GM18951 (cell line): ENCODE data around the gene ABLIM2.

ENCODE experiments used
- POLR2A ChIP-seq: IDR thresholded peaks from 4 replicates; pipeline ENCODE4 v1.6.1; 2011; ENCODE audit warnings: mild to moderate bottlenecking; ENCODE audit not compliant: insufficient read length, insufficient read depth; ENCODE audit errors: extremely low read depth
- in situ Hi-C: fragments of 300-500 bp; cut with MboI; formaldehyde crosslinking; loops from one replicate; pipeline ENCODE4 v1.12.0; 2022; ENCODE audit warnings: low sequenced_read_pairs, mixed read lengths, inconsistent platforms; ENCODE audit not compliant: unreplicated experiment

The ABLIM2 gene

DNA sequence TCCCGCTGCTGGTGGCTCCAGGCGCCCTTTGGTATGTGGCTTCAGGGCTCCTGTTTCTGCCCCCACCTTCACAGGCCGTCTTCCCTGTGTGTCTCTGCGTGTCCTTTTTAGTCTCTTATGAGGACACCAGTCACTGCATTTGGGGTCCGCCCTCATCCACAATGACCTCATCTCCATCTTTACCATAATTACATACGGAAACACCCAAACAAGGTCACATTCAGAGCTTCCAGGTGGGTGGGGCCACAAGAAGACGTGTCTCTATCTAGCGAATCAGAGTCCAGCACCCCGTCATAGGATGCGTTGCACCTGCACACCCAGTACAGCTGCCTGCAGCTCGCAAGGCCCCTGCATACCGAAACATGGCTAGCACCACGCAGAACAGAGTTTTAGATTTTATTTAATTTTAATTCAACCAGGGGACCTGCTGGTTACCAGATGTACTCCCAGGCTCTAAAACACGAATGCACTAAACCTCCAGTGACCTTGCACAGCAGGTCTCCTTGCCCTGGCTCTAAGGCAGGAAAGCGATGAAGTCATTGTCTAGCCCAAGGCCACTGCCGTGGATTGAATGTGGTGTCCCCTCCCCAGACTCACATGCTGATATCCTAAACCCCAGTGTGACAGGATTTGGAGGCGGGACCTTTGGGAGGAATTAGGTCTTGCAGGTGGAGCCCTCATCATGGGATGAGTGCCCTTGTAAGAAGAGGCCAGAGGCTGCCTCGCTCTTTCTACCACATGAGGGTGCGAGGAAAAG, 30.3 kb downstream of the ABLIM2 start:
- in situ Hi-C loops: no loop called here
- TF ChIP-seq POLR2A: no peak

DNA sequence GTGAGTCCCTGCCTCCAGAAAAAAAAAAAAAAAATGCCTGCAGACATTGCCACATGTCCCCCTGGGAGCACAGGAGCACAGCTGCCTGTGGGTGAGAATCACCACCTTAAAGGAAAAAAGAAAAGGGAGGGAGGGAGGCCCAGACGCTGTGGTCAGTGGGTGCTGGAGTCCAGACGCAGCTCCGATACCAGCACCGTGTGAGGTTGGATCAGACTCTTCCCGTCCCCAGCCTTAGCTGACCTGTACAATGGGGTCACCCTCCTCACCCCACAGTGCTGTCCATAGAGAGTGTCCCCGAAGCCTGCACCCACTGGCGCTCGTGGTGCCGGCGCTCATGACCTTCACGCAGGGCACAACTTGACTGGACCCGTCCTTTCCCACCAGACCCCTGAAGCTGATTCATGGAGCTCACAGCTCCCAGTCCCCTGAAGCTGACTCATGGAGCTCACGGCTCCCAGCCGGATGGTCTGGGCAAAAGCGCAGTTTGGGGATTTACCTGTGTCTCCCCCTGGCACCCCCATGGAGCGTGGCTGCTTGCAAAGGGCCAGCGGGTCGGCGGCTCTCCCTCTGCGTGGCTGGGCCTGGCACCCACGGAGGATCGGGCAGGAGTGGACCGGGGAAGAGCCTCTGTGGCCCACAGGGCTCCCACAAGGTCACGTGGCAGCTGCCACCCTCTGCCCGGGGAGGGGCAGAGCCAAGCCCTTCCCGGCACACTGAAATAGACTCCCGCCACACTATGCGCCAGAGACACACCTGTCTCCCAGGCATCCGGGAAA, 31.4 kb downstream of the ABLIM2 start:
- in situ Hi-C loops: no loop called here
- no peak for TF ChIP-seq POLR2A

DNA sequence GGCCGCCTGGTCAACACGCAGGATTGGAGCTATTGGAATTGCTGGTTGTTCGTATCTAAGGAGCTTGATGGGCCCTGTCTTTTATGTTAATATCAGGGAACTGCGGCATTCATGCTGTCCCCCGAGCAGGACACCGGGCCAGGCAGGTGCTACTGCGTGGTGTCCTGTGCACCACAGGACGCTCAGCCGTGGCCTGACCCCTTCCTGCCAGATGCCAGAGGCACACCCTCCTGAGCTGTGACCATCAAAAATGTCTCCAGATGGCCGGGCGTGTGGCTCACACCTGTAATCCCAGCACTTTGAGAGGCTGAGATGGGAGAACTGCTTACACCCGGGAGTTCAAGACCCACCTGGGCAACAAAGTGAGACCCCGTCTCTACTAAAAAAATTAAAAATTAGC, 32.1 kb downstream of the ABLIM2 start:
- in situ Hi-C loops: no loop called here
- no peak for TF ChIP-seq POLR2A

DNA sequence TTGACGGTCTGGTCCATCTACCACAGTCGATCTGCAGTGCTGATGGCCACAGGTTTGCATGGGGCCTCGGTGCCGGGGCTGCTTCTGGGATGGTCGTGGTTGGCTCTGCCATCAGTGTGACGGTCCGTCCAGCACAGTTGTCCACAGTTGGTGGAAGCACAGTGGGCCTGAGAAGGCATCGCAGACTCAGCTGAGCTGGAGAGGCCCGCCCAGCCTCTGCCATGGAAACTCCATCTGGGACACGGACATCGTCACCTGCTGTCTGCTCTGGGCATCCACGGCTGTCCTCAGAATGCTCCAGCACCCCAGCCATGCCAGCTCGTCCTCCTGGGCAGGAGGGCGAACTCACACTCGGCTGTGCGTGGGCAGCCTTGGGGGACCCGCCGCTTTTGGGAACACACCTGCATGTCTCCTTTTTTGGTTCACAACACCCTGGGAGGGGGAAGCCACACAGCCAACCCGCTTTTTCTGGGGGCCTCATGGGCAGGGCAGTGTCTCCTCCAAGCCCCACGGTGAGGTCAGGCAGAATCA, 33.0 kb downstream of the ABLIM2 start:
- TF ChIP-seq POLR2A: no peak
- in situ Hi-C loops: no loop called here

DNA sequence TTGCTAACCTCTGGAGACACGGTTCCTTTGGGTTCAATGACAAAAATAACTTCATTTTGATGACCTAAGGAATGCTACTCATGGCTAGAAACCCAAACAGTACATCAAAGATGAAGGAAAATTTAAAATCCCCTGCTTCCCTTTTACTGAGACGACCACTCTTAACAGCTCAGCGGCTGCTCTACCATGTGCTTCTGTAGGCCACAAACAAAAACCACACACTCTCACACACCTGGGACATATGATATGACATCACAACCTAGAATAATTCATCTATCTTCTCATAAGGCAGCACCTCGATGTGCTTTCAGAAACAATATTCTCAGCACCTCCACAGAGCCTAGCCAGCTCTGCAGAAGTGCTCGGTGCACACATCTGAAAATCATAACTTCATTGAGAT, 34.7 kb downstream of the ABLIM2 start:
- in situ Hi-C loops: no loop called here
- no peak for TF ChIP-seq POLR2A

DNA sequence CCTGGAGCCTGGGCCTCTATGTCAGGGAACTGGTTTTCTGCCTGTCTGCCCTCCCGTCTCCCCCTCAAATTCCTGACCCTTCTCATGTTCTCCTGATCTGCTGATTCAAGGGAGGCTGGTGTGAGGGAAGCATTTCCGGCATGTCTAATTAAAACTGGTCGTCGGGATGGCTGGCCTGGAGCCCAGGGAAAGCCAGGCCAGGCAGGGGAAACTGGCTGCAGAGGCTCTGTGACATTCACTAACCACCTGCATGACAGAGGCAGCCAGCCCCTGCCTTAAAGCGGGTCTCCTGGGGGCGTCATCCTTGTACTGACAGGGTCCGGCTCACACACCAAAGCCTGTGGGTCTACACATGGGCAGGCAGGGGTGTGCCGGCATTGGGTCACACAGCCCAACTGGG, 35.2 kb downstream of the ABLIM2 start:
- TF ChIP-seq POLR2A: no peak
- in situ Hi-C loops: no loop called here

DNA sequence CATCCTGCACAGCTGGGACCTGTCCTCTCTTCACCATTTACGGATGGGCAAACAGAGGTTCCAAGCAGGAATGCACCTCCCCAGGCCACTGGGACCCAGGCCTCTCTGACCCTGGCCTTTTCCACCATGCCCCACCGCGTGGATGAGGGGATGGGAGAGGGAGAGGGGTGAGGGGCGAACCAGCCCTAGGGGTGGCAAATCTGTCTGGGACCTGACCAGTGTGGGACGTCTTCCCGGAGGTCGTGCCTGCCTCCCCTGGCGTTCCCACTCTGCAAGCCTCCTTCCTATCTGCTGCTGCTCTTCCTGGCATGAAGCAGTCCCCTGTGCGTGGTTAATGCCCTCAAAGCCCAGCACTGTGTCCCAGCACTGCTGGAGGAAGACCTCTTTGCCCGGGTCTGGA, 35.9 kb downstream of the ABLIM2 start:
- in situ Hi-C loops: no loop called here
- TF ChIP-seq POLR2A: no peak

DNA sequence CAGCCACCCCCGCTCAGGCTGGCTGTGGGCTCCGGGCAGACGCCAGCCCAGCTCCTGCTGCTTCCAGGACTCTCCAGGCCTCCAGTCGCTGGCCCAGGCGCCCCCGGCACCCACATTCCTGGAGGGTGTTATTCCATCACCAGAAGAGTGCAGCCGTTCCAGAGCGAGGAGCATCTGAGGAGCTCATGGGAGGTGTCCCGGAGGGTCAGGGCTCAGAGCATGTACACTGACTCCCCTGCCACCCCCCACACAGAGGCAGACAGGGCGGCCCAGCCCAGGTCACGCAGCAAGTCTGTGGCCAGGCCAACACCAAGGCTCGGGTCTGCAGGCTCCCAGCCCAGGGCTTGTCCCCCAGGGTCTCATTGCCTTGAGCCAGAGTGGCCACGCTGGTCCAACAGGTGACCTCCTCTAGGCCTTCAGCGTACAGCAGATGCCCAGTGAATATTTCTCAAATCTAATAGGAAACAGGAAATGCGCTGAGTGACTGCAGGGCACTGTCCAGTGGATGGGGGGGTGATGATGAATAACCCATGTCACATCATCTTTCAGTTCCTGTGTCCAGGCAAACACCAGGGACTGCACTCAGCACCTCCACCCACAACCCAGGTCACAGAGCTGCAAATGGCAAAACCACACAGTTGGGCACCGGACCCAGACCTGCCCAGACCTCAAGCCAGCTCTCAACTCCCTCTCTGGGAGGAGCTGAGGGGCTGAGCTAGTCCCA, 37.2 kb downstream of the ABLIM2 start:
- in situ Hi-C loops: no loop called here
- TF ChIP-seq POLR2A: no peak

DNA sequence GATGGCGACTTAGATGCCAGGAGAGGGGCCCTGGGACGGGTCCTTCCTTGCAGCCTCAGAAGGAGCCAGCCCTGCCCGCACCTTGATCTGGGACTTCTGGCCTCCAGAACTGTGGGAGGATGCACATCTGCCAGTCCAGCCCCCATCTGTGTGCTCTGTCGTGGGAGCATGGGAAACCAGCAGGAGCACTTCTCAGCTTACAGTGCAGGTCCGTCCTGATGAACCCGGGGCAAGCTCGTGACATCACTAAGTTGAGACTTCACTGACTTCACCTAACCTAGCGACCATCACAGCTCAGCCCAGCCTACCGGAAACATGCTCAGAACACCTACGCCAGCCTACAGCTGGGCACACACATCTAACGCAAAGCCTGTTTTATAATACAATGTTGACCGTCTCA, 38.1 kb downstream of the ABLIM2 start:
- no peak for TF ChIP-seq POLR2A
- in situ Hi-C loops: no loop called here

DNA sequence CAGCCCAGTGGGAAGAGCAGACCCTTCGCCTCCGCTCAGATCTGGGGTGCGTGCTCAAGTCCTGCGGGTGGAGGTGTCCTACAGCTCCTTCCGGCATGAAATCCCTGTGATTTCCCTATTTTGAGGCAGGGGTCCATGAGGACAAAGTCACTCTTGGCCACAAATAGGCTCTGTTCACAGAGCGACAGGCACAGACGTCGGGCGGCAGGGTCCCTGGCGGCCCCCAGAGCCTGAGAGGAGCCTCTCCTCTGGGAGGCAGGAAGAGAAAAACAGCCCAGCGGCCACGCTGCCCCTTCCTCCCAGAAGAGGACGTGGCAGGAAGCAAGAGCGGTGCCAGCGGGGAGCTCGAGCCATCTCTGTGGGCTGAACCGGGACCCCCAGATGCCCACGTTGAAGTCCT, 38.7 kb downstream of the ABLIM2 start:
- TF ChIP-seq POLR2A: no peak
- in situ Hi-C loops: no loop called here

DNA sequence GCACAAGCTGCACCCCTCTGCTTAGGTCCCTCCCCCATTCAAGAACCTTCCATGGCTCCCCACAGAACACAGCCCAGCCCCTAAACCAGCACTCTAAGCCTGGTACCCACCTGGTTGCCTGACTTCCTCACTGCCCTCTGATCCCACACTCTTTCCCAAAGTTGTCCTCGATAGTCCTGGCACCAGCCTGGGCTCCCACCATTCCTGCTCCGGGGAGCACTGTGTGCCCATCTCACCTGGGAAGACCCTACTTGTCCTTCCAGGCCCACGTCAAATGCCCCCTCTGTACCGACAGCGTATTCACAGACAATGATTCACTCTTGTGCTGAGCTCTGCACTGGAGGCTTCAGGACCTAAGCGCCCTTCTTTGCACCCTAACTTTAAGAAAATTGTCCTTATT, 40.1 kb downstream of the ABLIM2 start:
- in situ Hi-C loops: no loop called here

DNA sequence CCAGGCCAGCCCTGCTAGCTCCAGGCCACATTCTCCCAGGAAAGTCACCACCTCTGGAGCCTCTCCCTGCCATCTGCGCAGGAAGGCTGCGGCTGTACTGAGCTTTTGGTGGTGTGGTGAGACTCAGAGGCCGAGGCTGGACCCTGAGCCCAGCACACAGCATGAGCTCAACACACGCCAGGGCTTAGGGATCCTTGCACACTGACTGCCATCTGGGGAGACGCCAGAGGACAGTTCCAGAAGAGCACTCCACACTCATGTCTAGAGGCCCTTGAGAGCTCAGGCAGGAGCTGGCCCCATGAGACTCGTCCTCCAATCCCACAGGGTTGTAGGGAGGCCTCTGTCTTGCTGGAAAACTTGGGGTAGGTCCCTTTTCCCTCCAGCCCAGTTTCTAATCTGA, 40.6 kb downstream of the ABLIM2 start:
- no peak for TF ChIP-seq POLR2A
- in situ Hi-C loops: no loop called here

More for the DNA sequence above, 40.1 kb downstream of the ABLIM2 start:
- TF ChIP-seq POLR2A: no peak

DNA sequence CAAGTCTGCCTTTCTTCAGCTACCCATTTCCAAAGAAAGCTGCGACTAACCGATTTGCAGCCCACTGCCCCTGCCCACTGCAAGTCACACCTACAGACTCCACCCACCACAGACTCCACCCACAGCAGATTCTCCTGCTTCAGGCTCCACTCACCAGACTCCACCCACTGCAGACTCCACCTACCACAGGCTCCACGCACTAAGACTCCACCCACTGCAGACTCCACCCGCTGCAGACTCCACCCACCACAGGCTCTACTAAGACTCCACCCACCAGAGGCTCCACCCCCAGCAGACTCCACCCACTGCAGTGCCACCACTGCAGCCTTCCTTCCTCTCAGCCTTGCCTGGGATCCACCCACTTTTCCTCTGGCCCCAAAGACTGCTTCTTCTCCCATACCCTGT, 41.3 kb downstream of the ABLIM2 start:
- in situ Hi-C loops: no loop called here
- TF ChIP-seq POLR2A: no peak
